ENCODE data around the gene OLFML3.
"Not testable (repeated sequence)": the region's sequence is repeated elsewhere in the genome, so short reads cannot be mapped to it uniquely, and the experiment has no call there.

The OLFML3 gene

GRCh38 chr1:113991467-113991997 is 12.3 kb downstream of the OLFML3 start:
- DNase-seq (ENCODE audit: low read depth in 2 of 2) = no peak

GRCh38 chr1:113993072-113993471 is 13.8 kb downstream of the OLFML3 start:
- DNase-seq (ENCODE audit: low read depth in 2 of 2) = no peak

GRCh38 chr1:113993766-113994165 is 14.5 kb downstream of the OLFML3 start:
- DNase-seq (ENCODE audit: low read depth in 2 of 2) = no peak

- no peak for DNase-seq (ENCODE audit: low read depth in 2 of 2)
Measured at GRCh38 chr1:113995382-113995781, 16.1 kb downstream of the OLFML3 start.

GRCh38 chr1:113998361-113998760 is 19.1 kb downstream of the OLFML3 start:
- no peak for DNase-seq (ENCODE audit: low read depth in 2 of 2)

GRCh38 chr1:113999233-113999632 is 20.0 kb downstream of the OLFML3 start:
- DNase-seq (ENCODE audit: low read depth in 2 of 2) = no peak

GRCh38 chr1:113999799-114000198 is 20.5 kb downstream of the OLFML3 start:
- DNase-seq (ENCODE audit: low read depth in 2 of 2) = no peak

- no peak for DNase-seq (ENCODE audit: low read depth in 2 of 2)
Measured at GRCh38 chr1:114000406-114000805, 21.1 kb downstream of the OLFML3 start.

GRCh38 chr1:114002492-114003239 is 23.4 kb downstream of the OLFML3 start:
- DNase-seq (ENCODE audit: low read depth in 2 of 2) = no peak

- DNase-seq (ENCODE audit: low read depth in 2 of 2) = no peak
Measured at GRCh38 chr1:114003431-114003830, 24.2 kb downstream of the OLFML3 start.

GRCh38 chr1:114006825-114007224 is 27.6 kb downstream of the OLFML3 start:
- DNase-seq (ENCODE audit: low read depth in 2 of 2) = not testable (repeated sequence)

- no peak for DNase-seq (ENCODE audit: low read depth in 2 of 2)
Measured at GRCh38 chr1:114008480-114008941, 29.2 kb downstream of the OLFML3 start.

GRCh38 chr1:114008993-114009392 is 29.7 kb downstream of the OLFML3 start:
- DNase-seq (ENCODE audit: low read depth in 2 of 2) = no peak

- no peak for DNase-seq (ENCODE audit: low read depth in 2 of 2)
Measured at GRCh38 chr1:114009393-114009792, 30.1 kb downstream of the OLFML3 start.

GRCh38 chr1:114010433-114011184 is 31.3 kb downstream of the OLFML3 start:
- no peak for DNase-seq (ENCODE audit: low read depth in 2 of 2)

GRCh38 chr1:114011796-114012195 is 32.5 kb downstream of the OLFML3 start:
- no peak for DNase-seq (ENCODE audit: low read depth in 2 of 2)

GRCh38 chr1:114015075-114015474 is 35.8 kb downstream of the OLFML3 start:
- no peak for DNase-seq (ENCODE audit: low read depth in 2 of 2)

GRCh38 chr1:114019724-114020123 is 40.5 kb downstream of the OLFML3 start:
- not testable (repeated sequence) for DNase-seq (ENCODE audit: low read depth in 2 of 2)

GRCh38 chr1:114021665-114022099 is 42.4 kb downstream of the OLFML3 start:
- DNase-seq (ENCODE audit: low read depth in 2 of 2) = no peak

GRCh38 chr1:114022877-114023276 is 43.6 kb downstream of the OLFML3 start:
- DNase-seq (ENCODE audit: low read depth in 2 of 2) = no peak

GRCh38 chr1:114023377-114023776 is 44.1 kb downstream of the OLFML3 start:
- no peak for DNase-seq (ENCODE audit: low read depth in 2 of 2)

- no peak for DNase-seq (ENCODE audit: low read depth in 2 of 2)
Measured at GRCh38 chr1:114024049-114024448, 44.8 kb downstream of the OLFML3 start.
